Natural killer cell treated with Interleukin-12 subunit alpha and Interleukin-12 subunit beta and Interleukin-15 and Interleukin-18, amount 100 ng/mL, for 72 hours (primary cell): ENCODE results near the gene LUC7L. TPM values are rescaled to one million over a fixed set of nuclear protein-coding genes. Genes with fewer than 3 reads are reported as not detected.
"Not testable (repeated sequence)": the region's sequence is repeated elsewhere in the genome, so short reads cannot be mapped to it uniquely, and the experiment has no call there.

Experiments used
- ATAC-seq, 2 donors: fragments of 150-1000 bp; cut with Tn5 transposase in 1 of 2; sonication (Bioruptor Pico), chemical (Tn5 transposase) in 1 of 2; 2 replicates each; pipeline ENCODE4 v1.10.0; 2021
- DNase-seq: peaks from one replicate; pipeline ENCODE4 v3.0.0; 2022; ENCODE audit warnings: low spot score
- H3K27ac Mint-ChIP-seq, 2 donors: 1 replicate in 1 of 2; 2 replicates in 1 of 2; pipeline ENCODE4 v1.8.0; 2022; ENCODE audit warnings: mixed read lengths in 2 of 2, mild to moderate bottlenecking in 1 of 2, moderate library complexity in 1 of 2
- H3K27me3 Mint-ChIP-seq, 2 donors: 1 replicate in 1 of 2; 2 replicates in 1 of 2; pipeline ENCODE4 v1.8.0; 2022; ENCODE audit warnings: mixed read lengths in 2 of 2
- H3K36me3 Mint-ChIP-seq: one replicate; pipeline ENCODE4 v1.8.0; 2022; ENCODE audit warnings: mixed read lengths
- H3K4me1 Mint-ChIP-seq, 2 donors: 1 replicate in 1 of 2; 2 replicates in 1 of 2; pipeline ENCODE4 v1.8.0; 2022; ENCODE audit warnings: low read depth in 2 of 2, mixed read lengths in 2 of 2, mild to moderate bottlenecking in 1 of 2
- H3K4me3 Mint-ChIP-seq: one replicate; pipeline ENCODE4 v1.8.0; 2022; ENCODE audit warnings: mixed read lengths
- H3K9me3 Mint-ChIP-seq: 2 replicates; pipeline ENCODE4 v1.8.0; 2022; ENCODE audit warnings: mixed read lengths
- total RNA-seq, 2 donors: library from RNA; stranded (reverse); gene quantifications; one replicate each; pipeline ENCODE4 v1.2.3, GENCODE V29; 2022

Gene LUC7L
- total RNA-seq, 2 donors from 2014 or later: 54.2 to 115 TPM

GRCh38 chr16:154217-155030 is 74.8 kb downstream of the LUC7L start:
- ATAC-seq (peak; percentile 53 to 76), DNase-seq (no peak)
- Mint-ChIP-seq H3K9me3 (no peaks in the 10 kb centered on the region), H3K4me1 (peaks cover 4 to 5% of the 10 kb centered on the region in 2 donors), H3K27ac (peak overlapping the region in 1 of 2 donors; percentile 30), H3K36me3 (no peaks in the 10 kb centered on the region), H3K27me3 (peaks cover 12 to 20% of the 10 kb centered on the region in 2 donors), H3K4me3 (peak overlapping the region; percentile 78)

GRCh38 chr16:153550-154216 is 75.6 kb downstream of the LUC7L start:
- H3K4me3 Mint-ChIP-seq, H3K36me3 Mint-ChIP-seq, H3K4me1 Mint-ChIP-seq, H3K9me3 Mint-ChIP-seq, H3K27ac Mint-ChIP-seq, DNase-seq: not testable (repeated sequence)
- peaks cover 7 to 14% of the 10 kb centered on the region in 2 donors for H3K27me3 Mint-ChIP-seq
- peak; percentile 66 to 78 for ATAC-seq

DNA sequence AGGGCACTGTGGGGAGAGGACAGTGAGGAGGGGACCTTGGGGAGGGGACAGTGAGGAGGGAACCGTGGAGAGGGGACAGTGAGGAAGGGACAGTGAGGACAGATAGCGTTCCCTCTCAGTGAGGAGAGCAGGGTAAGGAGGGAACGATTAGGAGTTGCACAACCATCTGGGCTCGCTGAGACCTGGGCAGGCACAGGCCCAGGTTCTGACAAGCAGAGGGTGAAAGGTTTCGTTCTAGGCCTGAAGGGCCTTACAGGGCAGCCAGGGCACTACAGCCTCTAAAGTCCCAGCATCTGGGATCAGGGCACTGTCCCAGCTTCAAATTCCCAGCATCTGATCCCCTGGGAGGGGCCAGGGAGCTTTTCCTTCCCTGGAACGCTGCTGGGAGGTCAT is 76.1 kb downstream of the LUC7L start:
- not testable (repeated sequence) for H3K4me3 Mint-ChIP-seq, ATAC-seq

GRCh38 chr16:152141-153128 is 76.8 kb downstream of the LUC7L start, which contains the start of gene HBZ:
HBZ (plus strand) TSS chr16:152644; CDS start chr16:152910, 266 bp downstream.
- H3K4me3 Mint-ChIP-seq: no peak within 1 kb of the TSS
- peaks cover 5 to 7% of the 10 kb centered on the region in 2 donors for H3K27me3 Mint-ChIP-seq
- H3K9me3 Mint-ChIP-seq: no peaks in the 10 kb centered on the region
- DNase-seq: no peak
- H3K4me1 Mint-ChIP-seq: peaks cover 4 to 5% of the 10 kb centered on the region in 2 donors
- H3K36me3 Mint-ChIP-seq: no peaks in the 10 kb centered on the region
- peak in 1 of 2 donors; percentile 14 for ATAC-seq
- H3K27ac Mint-ChIP-seq: no peak within 1 kb of the TSS

More for the DNA sequence above, 76.1 kb downstream of the LUC7L start:
- H3K4me1 Mint-ChIP-seq, H3K36me3 Mint-ChIP-seq, H3K27me3 Mint-ChIP-seq, DNase-seq, H3K9me3 Mint-ChIP-seq, H3K27ac Mint-ChIP-seq: not testable (repeated sequence)

GRCh38 chr16:149024-149660 is 80.1 kb downstream of the LUC7L start:
- H3K27me3 Mint-ChIP-seq: no peaks in the 10 kb centered on the region
- H3K4me1 Mint-ChIP-seq: no peaks in the 10 kb centered on the region
- no peaks in the 10 kb centered on the region for H3K36me3 Mint-ChIP-seq
- DNase-seq (no peak), ATAC-seq (peak; percentile 5 to 17)
- H3K4me3 Mint-ChIP-seq: no peak overlapping the region
- H3K27ac Mint-ChIP-seq: no peak overlapping the region
- no peaks in the 10 kb centered on the region for H3K9me3 Mint-ChIP-seq

- DNase-seq (no peak), ATAC-seq (no peak)
- H3K27me3 Mint-ChIP-seq: no peaks in the 10 kb centered on the region
- no peak overlapping the region for H3K4me3 Mint-ChIP-seq
- no peaks in the 10 kb centered on the region for H3K4me1 Mint-ChIP-seq
- no peaks in the 10 kb centered on the region for H3K36me3 Mint-ChIP-seq
- no peaks in the 10 kb centered on the region for H3K9me3 Mint-ChIP-seq
- no peak overlapping the region for H3K27ac Mint-ChIP-seq
These were observed 82.6 kb downstream of the LUC7L start for GRCh38 chr16:146646-147045.

GRCh38 chr16:144797-145252 is 84.4 kb downstream of the LUC7L start:
- no peak for ATAC-seq
- Mint-ChIP-seq H3K27me3 (no peaks in the 10 kb centered on the region), H3K36me3 (no peaks in the 10 kb centered on the region), H3K4me1 (no peaks in the 10 kb centered on the region), H3K27ac (no peak overlapping the region), H3K9me3 (no peaks in the 10 kb centered on the region), H3K4me3 (no peak overlapping the region)
- DNase-seq: no peak

DNA sequence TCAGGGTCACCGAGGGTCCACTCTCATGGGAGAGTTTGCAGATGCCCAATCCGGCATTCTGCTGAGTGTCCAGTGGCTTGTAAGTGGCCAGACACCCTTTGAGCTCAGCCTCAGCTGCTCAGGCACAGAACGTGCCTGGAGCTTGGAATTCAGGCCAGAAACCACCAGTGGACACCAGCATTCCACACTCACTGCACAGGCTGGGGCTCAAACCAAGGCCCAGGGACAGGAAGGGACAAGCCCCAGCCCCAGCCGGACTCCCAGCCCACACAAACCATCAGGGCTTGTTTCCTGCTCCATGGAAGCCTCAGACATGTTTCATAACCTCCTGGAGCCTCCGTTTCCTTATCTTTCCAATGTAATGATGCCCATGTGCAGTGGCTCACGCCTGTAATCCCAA is 85.8 kb downstream of the LUC7L start:
- no peak overlapping the region for H3K4me3 Mint-ChIP-seq
- no peak for DNase-seq
- no peak for ATAC-seq
- no peak overlapping the region for H3K27ac Mint-ChIP-seq
- no peaks in the 10 kb centered on the region for H3K36me3 Mint-ChIP-seq
- H3K27me3 Mint-ChIP-seq: no peaks in the 10 kb centered on the region
- H3K4me1 Mint-ChIP-seq: peaks cover 4 to 5% of the 10 kb centered on the region in 2 donors
- H3K9me3 Mint-ChIP-seq: no peaks in the 10 kb centered on the region

GRCh38 chr16:143047-143446 is 86.2 kb downstream of the LUC7L start:
- Mint-ChIP-seq H3K27me3 (no peaks in the 10 kb centered on the region), H3K9me3 (no peaks in the 10 kb centered on the region), H3K27ac (no peak overlapping the region), H3K4me3 (no peak overlapping the region), H3K36me3 (no peaks in the 10 kb centered on the region), H3K4me1 (peaks cover 4 to 5% of the 10 kb centered on the region in 2 donors)
- ATAC-seq (no peak), DNase-seq (no peak)

- no peak overlapping the region for H3K4me3 Mint-ChIP-seq
- ATAC-seq (no peak), DNase-seq (no peak)
- H3K4me1 Mint-ChIP-seq: peaks cover 4 to 5% of the 10 kb centered on the region in 2 donors
- H3K36me3 Mint-ChIP-seq: no peaks in the 10 kb centered on the region
- H3K27ac Mint-ChIP-seq: no peak overlapping the region
- H3K9me3 Mint-ChIP-seq: no peaks in the 10 kb centered on the region
- H3K27me3 Mint-ChIP-seq: no peaks in the 10 kb centered on the region
These were observed 86.8 kb downstream of the LUC7L start for GRCh38 chr16:142405-142967.

DNA sequence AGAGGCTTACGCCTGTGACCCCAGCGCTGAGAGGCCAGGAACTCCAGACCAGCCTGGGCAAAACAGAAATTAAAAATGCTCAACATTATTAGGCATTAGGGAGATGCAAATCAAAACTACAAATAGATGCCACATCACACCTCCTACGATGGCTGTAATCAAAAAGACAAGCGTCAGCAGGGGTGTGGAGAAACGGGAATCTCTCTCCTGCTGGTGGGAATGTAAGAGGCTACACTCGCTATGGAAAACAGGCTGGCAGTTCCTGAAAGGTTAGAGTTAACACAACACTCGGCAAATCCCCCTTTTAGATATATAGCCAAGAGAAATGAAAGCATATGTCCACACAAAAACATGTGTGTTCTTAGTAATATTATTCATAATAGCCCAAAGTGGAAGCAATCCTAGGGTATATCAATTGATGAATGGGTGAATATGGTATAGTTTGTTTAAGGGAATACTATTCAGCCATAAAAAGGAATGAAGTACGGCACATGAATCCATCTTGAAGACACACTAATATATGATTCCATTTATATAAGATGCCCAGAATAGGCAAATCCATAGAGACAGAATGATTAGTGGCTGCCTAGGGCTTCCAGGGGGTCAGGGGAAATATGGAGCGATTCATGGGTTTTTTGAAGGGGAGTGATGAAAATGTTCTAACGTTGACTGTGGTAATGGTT is 88.9 kb downstream of the LUC7L start:
- no peaks in the 10 kb centered on the region for H3K9me3 Mint-ChIP-seq
- no peak overlapping the region for H3K4me3 Mint-ChIP-seq
- peaks cover 7 to 9% of the 10 kb centered on the region in 2 donors for H3K4me1 Mint-ChIP-seq
- no peaks in the 10 kb centered on the region for H3K36me3 Mint-ChIP-seq
- DNase-seq (no peak), ATAC-seq (no peak)
- no peak overlapping the region for H3K27ac Mint-ChIP-seq
- no peaks in the 10 kb centered on the region for H3K27me3 Mint-ChIP-seq
